ENCODE measurements around the gene TCTN1. TPM values are rescaled to one million over a fixed set of nuclear protein-coding genes. Genes with fewer than 3 reads are reported as not detected.
A peak's percentile ranks its signal among the peaks of the same experiment; 100 is the strongest.

TCTN1 gene
- total RNA-seq, 1 donor from 2014 or later: 15.3 TPM

DNA sequence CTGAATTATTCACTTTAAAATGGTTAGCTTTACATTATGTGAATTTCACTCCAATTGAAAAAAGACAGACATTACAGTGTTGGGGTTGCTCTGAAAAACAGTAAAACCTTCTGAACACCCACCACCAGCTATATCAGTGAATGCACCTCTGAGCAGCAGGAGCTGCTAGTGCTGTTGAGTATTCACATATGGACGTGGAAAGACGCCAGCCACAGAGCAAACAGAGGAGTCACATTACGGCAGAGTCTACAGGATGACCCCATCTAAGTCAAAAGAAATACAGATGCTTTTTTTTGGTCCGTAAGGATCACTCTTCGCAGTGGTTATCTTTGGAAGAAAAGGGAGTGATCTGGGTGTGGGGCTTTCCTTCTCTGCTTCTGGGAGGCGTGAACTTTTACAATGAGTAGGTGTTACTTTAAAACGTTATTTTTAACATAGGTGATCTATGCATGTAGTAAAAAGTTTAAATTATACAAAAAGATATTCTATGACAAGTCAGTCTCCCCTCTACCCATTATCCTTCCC is 70.4 kb downstream of the TCTN1 start:
- H3K4me3 ChIP-seq (ENCODE audit: low read depth, low read length): no peak overlapping the region
- TF ChIP-seq, protein P1, sequence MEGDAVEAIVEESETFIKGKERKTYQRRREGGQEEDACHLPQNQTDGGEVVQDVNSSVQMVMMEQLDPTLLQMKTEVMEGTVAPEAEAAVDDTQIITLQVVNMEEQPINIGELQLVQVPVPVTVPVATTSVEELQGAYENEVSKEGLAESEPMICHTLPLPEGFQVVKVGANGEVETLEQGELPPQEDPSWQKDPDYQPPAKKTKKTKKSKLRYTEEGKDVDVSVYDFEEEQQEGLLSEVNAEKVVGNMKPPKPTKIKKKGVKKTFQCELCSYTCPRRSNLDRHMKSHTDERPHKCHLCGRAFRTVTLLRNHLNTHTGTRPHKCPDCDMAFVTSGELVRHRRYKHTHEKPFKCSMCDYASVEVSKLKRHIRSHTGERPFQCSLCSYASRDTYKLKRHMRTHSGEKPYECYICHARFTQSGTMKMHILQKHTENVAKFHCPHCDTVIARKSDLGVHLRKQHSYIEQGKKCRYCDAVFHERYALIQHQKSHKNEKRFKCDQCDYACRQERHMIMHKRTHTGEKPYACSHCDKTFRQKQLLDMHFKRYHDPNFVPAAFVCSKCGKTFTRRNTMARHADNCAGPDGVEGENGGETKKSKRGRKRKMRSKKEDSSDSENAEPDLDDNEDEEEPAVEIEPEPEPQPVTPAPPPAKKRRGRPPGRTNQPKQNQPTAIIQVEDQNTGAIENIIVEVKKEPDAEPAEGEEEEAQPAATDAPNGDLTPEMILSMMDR (conservative IDR thresholded peaks at IDR 0.05; ENCODE audit: low read depth, low read length): no peak
- no peak for DNase-seq (ENCODE audit: low read depth)

DNA sequence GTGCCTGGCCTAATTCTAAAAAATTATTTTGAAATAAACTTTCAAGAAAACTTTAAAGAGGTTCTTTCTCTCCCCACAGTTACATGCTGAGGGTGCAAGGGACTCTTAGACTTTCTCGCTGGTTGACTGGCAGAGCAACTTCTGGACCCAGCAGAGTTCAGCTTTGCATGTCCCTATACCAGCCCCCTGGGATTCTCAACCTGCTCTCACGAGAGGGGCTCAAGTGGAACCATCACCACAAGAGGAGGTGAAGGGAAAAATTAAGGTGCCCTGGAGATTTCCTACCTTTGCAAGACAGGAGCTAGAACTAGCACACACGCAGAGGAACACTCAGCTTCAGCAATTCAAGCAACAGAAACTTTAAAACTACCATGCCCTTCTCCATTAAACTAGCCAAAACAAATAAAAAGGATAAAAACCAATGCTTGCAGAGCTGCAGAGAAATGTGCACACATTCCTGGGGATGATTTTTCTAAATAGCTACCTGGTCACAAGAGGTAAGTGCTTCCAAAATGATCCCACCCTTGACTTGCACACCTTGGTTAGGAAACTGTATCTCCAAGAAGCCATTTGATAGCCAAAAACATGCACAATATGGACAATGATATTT is 72.5 kb downstream of the TCTN1 start:
- no peak for DNase-seq (ENCODE audit: low read depth)
- TF ChIP-seq, protein P1 (conservative IDR thresholded peaks at IDR 0.05; ENCODE audit: low read depth, low read length): no peak
- H3K4me3 ChIP-seq (ENCODE audit: low read depth, low read length): no peak overlapping the region

DNA sequence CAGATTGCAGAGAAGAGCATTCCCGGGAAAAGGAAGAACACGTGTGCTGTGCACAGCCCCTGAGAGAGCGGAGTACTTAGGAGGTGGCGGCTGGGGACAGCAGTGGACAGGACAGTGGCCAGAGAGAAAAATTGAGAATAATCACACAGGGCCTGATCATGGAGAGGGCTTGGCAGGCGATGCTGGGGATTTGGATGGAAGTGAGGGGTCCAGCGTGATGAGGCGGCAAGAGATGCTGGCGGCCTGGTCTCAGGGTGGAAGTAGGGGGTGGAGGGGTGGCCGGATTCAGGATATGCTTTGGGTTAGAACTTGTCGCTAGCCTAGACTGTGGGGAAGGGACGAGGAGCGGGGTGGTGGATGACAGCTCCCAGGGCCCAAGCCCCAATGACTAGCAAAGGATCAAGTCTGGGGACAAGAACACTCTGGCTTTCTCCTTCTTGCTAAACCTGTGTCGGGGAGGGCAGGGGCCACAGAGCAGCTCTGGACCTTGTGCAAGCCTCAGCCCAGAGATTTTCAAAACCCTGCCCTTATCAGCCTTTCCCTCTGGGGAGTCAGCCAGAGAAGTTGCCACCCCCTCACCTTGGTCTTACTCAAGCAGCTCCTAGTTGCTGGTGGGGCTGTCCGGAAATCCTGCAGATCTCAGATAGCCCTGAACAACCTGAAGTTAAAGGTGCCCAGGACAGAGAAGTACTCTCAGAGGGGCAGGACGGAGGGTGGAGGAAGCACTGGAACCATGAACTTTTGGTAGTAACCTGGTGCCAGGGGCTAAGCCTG is 73.7 kb downstream of the TCTN1 start:
- no peak for DNase-seq (ENCODE audit: low read depth)
- no peak overlapping the region for H3K4me3 ChIP-seq (ENCODE audit: low read depth, low read length)
- TF ChIP-seq, protein P1 (conservative IDR thresholded peaks at IDR 0.05; ENCODE audit: low read depth, low read length): no peak

DNA sequence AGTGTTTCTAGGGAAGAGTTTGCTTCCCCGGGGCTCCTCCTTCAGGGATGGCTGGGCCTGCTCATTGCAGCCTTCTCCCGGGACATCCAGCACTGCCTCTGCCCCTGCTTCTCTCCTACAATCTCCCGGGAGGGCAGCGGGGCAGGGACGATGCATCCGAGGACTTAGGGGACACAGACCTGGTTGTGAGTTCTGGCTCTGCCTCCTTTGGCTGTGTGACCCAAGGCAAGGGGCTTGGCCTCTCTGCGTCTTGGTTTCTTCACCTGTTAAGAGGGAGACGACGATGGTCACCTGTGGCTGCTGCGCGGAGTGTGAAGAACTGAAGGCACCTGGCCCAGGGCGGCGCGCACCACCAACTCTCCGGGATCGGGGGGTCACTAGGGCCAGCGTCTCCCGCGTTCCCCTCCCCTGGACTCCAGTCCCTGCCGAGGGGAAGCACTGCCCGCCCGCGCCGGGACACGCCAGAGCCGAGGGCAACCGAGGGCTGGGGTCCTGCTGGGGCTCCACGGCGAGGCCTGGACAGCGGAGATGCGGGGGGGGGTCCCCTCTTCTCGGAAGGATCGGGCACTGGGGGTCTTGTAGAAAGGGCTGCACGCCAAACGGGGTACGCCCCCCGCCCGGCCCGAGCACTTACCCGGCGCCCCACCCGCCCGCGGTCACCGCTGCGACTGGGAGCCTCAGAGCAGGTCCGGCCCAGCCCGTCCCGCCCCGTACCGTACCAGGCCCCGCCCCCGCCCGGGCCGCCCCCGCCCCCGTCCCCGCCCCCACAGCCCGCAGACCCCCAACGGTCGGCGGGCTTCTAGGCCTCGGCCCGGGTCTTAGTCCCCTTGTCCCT is 74.7 kb downstream of the TCTN1 start, which contains the start of gene HVCN1:
Gene HVCN1 (minus strand): TSS at position 670 of the 835 bp plus-strand sequence. CDS start 5,870 bp downstream, outside the sequence.
- TF ChIP-seq, protein P1 (conservative IDR thresholded peaks at IDR 0.05; ENCODE audit: low read depth, low read length): no peak
- peak within 1 kb of the TSS; percentile 45 for H3K4me3 ChIP-seq (ENCODE audit: low read depth, low read length)
- no peak for DNase-seq (ENCODE audit: low read depth)

DNA sequence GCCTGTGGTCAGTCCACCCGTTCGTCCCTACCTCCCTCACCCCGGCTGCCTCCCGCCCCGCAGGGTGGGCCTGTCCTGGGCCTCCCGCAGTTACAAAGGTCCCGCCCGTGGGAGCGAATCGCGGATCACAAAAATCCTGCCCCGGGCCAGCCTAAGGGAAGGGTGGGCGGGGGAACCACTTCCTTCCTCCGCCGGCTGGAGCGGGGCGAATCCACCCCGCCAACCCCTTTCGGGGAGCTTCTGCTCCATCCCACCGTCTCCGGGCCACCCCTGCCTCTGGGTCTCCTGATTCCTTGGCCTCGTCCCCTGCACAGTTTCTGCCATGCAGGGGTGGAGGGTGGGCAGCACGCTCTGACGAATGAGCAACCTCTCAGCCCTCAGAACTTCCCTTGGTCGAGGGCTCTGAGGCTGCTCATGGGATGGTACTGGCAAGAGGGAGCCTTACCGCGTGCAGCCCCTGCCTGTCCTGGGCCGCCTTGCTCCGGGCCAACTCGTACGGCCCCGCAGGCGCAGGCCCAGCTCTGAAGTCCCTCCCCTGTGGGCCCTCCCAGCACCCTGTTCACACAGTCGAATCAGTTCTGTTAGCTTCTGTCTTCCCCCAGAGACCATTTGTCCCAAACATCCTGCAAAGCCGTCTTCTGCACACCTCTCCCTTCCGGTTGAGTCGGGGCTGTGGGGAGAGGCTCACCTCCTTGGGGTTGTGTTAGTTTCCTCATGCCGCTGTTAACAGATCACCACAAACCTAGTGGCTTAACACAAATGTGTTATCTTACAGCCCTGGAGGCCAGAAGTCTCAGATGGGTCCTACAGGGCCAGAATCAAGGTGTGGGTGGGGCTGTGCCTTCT is 75.6 kb downstream of the TCTN1 start:
- no peak for DNase-seq (ENCODE audit: low read depth)
- TF ChIP-seq, protein P1 (conservative IDR thresholded peaks at IDR 0.05; ENCODE audit: low read depth, low read length): no peak
- H3K4me3 ChIP-seq (ENCODE audit: low read depth, low read length): peak overlapping the region; percentile 21

DNA sequence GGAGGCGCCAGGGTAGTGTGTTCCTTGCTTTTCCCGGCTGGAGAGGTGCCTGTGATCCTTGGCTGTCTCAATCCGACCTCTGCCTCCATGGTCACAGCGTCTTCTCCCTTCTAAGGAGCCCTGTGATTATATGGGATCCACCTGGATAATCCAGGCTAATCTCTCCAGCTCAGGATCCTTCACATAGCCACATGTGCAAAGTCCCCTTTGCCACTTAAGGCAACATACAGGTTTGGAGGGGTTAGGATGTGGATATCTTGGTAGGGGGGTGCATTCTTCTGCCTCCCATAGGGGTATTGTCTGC is 76.2 kb downstream of the TCTN1 start:
- no peak overlapping the region for H3K4me3 ChIP-seq (ENCODE audit: low read depth, low read length)
- DNase-seq (ENCODE audit: low read depth): no peak
- TF ChIP-seq, protein P1 (conservative IDR thresholded peaks at IDR 0.05; ENCODE audit: low read depth, low read length): no peak
